Brain pericyte (primary cell): Measurements from ENCODE around the gene IL17RC.

Source experiments
- DNase-seq: peaks from one replicate; pipeline ENCODE4 v3.0.0-alpha.2; 2012; ENCODE audit warnings: low read depth, low spot score

The IL17RC gene

GRCh38 chr3:9946112-9947024 is 29.5 kb downstream of the IL17RC start:
- peak; percentile 77 for DNase-seq

GRCh38 chr3:9947025-9947995 is 30.4 kb downstream of the IL17RC start:
- no peak for DNase-seq

GRCh38 chr3:9948586-9948985 is 31.7 kb downstream of the IL17RC start:
- DNase-seq, result no peak

- no peak for DNase-seq
Observed at GRCh38 chr3:9949115-9949514, 32.2 kb downstream of the IL17RC start.

- DNase-seq, result no peak
Observed at GRCh38 chr3:9949626-9950025, 32.7 kb downstream of the IL17RC start.

- no peak for DNase-seq
Observed at GRCh38 chr3:9951126-9951525, 34.2 kb downstream of the IL17RC start.

GRCh38 chr3:9951598-9951961 is 34.7 kb downstream of the IL17RC start:
- no peak for DNase-seq

- no peak for DNase-seq
Observed at GRCh38 chr3:9951962-9952805, 35.3 kb downstream of the IL17RC start, which contains the start of gene PRRT3. Gene PRRT3 (minus strand): TSS chr3:9952408. CDS start chr3:9950115, 2,293 bp downstream.

- DNase-seq, result no peak
Observed at GRCh38 chr3:9955067-9955502, 38.2 kb downstream of the IL17RC start.

- no peak for DNase-seq
Observed at GRCh38 chr3:9955611-9956352, 38.9 kb downstream of the IL17RC start.

- no peak for DNase-seq
Observed at GRCh38 chr3:9957214-9957613, 40.3 kb downstream of the IL17RC start.

GRCh38 chr3:9965200-9965875 is 48.4 kb downstream of the IL17RC start:
- DNase-seq, result no peak

- no peak for DNase-seq
Observed at GRCh38 chr3:9966841-9967240, 49.9 kb downstream of the IL17RC start.

- DNase-seq, result no peak
Observed at GRCh38 chr3:9969632-9970019, 52.7 kb downstream of the IL17RC start.

GRCh38 chr3:9970020-9970652 is 53.2 kb downstream of the IL17RC start:
- DNase-seq, result no peak

- peak; percentile 41 for DNase-seq
Observed at GRCh38 chr3:9976721-9977709, 60.1 kb downstream of the IL17RC start.

GRCh38 chr3:9978710-9979305 is 61.9 kb downstream of the IL17RC start:
- DNase-seq, result no peak

- DNase-seq, result no peak
Observed at GRCh38 chr3:9980251-9980650, 63.4 kb downstream of the IL17RC start.
